H9 (cell line): ENCODE measurements around the gene BSPRY. TPM values are rescaled to one million over a fixed set of nuclear protein-coding genes. Genes with fewer than 3 reads are reported as not detected.

Source experiments
- DNase-seq: peaks from one replicate; pipeline ENCODE4 v3.0.0-alpha.2; 2017
- H2AFZ ChIP-seq: one replicate; pipeline ENCODE4 v1.6.1; 2013; ENCODE audit warnings: mild to moderate bottlenecking, low read length, control low read depth, moderate library complexity
- H2AK5ac ChIP-seq: 2 replicates; pipeline ENCODE4 v1.6.1; 2013; ENCODE audit warnings: low read length, control low read depth, mixed read lengths; ENCODE audit not compliant: insufficient read length
- H2BK120ac ChIP-seq: one replicate; pipeline ENCODE4 v1.6.1; 2013; ENCODE audit warnings: low read depth, mild to moderate bottlenecking, low read length, control low read depth, inconsistent platforms; ENCODE audit not compliant: poor library complexity, severe bottlenecking
- H2BK12ac ChIP-seq: 2 replicates; pipeline ENCODE4 v1.6.1; 2013; ENCODE audit warnings: low read length, control low read depth, mixed read lengths, low read depth; ENCODE audit not compliant: insufficient read length
- H2BK15ac ChIP-seq: 2 replicates; pipeline ENCODE4 v1.6.1; 2013; ENCODE audit warnings: low read depth, low read length, control low read depth
- H2BK20ac ChIP-seq: one replicate; pipeline ENCODE4 v1.6.1; 2013; ENCODE audit warnings: low read depth, mild to moderate bottlenecking, low read length, control low read depth, inconsistent platforms; ENCODE audit not compliant: poor library complexity, severe bottlenecking
- H2BK5ac ChIP-seq: 2 replicates; pipeline ENCODE4 v1.6.1; 2013; ENCODE audit warnings: low read length, control low read depth, mixed read lengths; ENCODE audit not compliant: insufficient read length
- H3K14ac ChIP-seq: 2 replicates; pipeline ENCODE4 v1.6.1; 2013; ENCODE audit warnings: low read length, control low read depth; ENCODE audit not compliant: insufficient read depth
- H3K18ac ChIP-seq: 2 replicates; pipeline ENCODE4 v1.6.1; 2013; ENCODE audit warnings: low read depth, mild to moderate bottlenecking, mixed read lengths, low read length, control low read depth; ENCODE audit not compliant: insufficient read length
- H3K23ac ChIP-seq: 2 replicates; pipeline ENCODE4 v1.6.1; 2013; ENCODE audit warnings: low read length, control low read depth, mixed read lengths, low read depth; ENCODE audit not compliant: insufficient read length
- H3K23me2 ChIP-seq: 2 replicates; pipeline ENCODE4 v1.6.1; 2013; ENCODE audit warnings: low read depth, mild to moderate bottlenecking, mixed read lengths, low read length, control low read depth; ENCODE audit not compliant: insufficient read length, poor library complexity, severe bottlenecking
- H3K27ac ChIP-seq: 2 replicates; pipeline ENCODE4 v1.5.1; 2013; ENCODE audit warnings: low read length, control low read depth, mixed read lengths, low read depth; ENCODE audit not compliant: insufficient read length
- H3K27me3 ChIP-seq: 2 replicates; pipeline ENCODE4 v1.6.1; 2013; ENCODE audit warnings: low read length, control low read depth, inconsistent platforms; ENCODE audit not compliant: insufficient read depth
- H3K4ac ChIP-seq: 2 replicates; pipeline ENCODE4 v1.6.1; 2013; ENCODE audit warnings: low read depth, mild to moderate bottlenecking, control low read depth, inconsistent platforms, low read length, moderate library complexity
- H3K4me1 ChIP-seq: 2 replicates; pipeline ENCODE4 v1.6.1; 2013; ENCODE audit warnings: low read length, control low read depth, inconsistent platforms; ENCODE audit not compliant: insufficient read depth
- H3K4me2 ChIP-seq: 2 replicates; pipeline ENCODE4 v1.6.1; 2013; ENCODE audit warnings: low read length, control low read depth, mixed read lengths; ENCODE audit not compliant: insufficient read length, insufficient read depth
- H3K56ac ChIP-seq: 2 replicates; pipeline ENCODE4 v1.6.1; 2013; ENCODE audit warnings: low read depth, mild to moderate bottlenecking, mixed read lengths, low read length, control low read depth; ENCODE audit not compliant: insufficient read length
- H3K79me1 ChIP-seq: 2 replicates; pipeline ENCODE4 v1.6.1; 2013; ENCODE audit warnings: low read depth, mild to moderate bottlenecking, moderate library complexity, low read length, control low read depth, inconsistent platforms; ENCODE audit not compliant: insufficient read depth, poor library complexity, severe bottlenecking
- H3K79me2 ChIP-seq: 2 replicates; pipeline ENCODE4 v1.6.1; 2013; ENCODE audit warnings: low read length, control low read depth, inconsistent platforms; ENCODE audit not compliant: insufficient read depth
- H3K9ac ChIP-seq: 2 replicates; pipeline ENCODE4 v1.6.1; 2013; ENCODE audit warnings: low read length, control low read depth, mixed read lengths; ENCODE audit not compliant: insufficient read length; ENCODE audit errors: extremely low read depth
- H3K9me3 ChIP-seq: one replicate; pipeline ENCODE4 v1.6.1; 2013; ENCODE audit warnings: low read depth, low read length, inconsistent platforms; ENCODE audit not compliant: control insufficient read depth
- H3T11ph ChIP-seq: one replicate; pipeline ENCODE4 v1.6.1; 2013; ENCODE audit warnings: mild to moderate bottlenecking, low read length, control low read depth, inconsistent platforms
- H4K20me1 ChIP-seq: one replicate; pipeline ENCODE4 v1.6.1; 2013; ENCODE audit not compliant: control insufficient read depth, insufficient read length, insufficient read depth
- H4K5ac ChIP-seq: 2 replicates; pipeline ENCODE4 v1.6.1; 2013; ENCODE audit warnings: low read depth, mild to moderate bottlenecking, mixed read lengths, low read length, control low read depth; ENCODE audit not compliant: insufficient read length
- H4K8ac ChIP-seq: replicated peaks from 2 replicates; pipeline ENCODE4 v1.6.1; 2013; ENCODE audit warnings: low read length, control low read depth, mixed read lengths, low read depth; ENCODE audit not compliant: insufficient read length
- H4K91ac ChIP-seq: 2 replicates; pipeline ENCODE4 v1.6.1; 2013; ENCODE audit warnings: low read depth, mild to moderate bottlenecking, moderate library complexity, mixed read lengths, low read length, control low read depth; ENCODE audit not compliant: insufficient read length
- H3K27ac Mint-ChIP-seq, 3 experiments: 2 replicates in 2 of 3; 3 replicates in 1 of 3; pipeline ENCODE4 v1.8.0; 2020 to 2021; ENCODE audit warnings: mixed read lengths in 3 of 3, mild to moderate bottlenecking in 1 of 3, moderate library complexity in 1 of 3
- H3K27me3 Mint-ChIP-seq: 2 replicates; pipeline ENCODE4 v1.8.0; 2021; ENCODE audit warnings: low read depth, mild to moderate bottlenecking, moderate library complexity, mixed read lengths
- H3K36me3 Mint-ChIP-seq, 3 experiments: 2 replicates in 2 of 3; 3 replicates in 1 of 3; pipeline ENCODE4 v1.8.0; 2020 to 2021; ENCODE audit warnings: low read depth in 3 of 3, mixed read lengths in 3 of 3; ENCODE audit not compliant: insufficient read depth in 1 of 3
- H3K4me1 Mint-ChIP-seq, 2 experiments: 2 replicates each; pipeline ENCODE4 v1.8.0; 2020; ENCODE audit warnings: mixed read lengths in 2 of 2
- H3K4me3 Mint-ChIP-seq, 2 experiments: 2 replicates in 1 of 2; 3 replicates in 1 of 2; pipeline ENCODE4 v1.8.0; 2020 to 2021; ENCODE audit warnings: mild to moderate bottlenecking in 2 of 2, mixed read lengths in 2 of 2, moderate library complexity in 1 of 2
- H3K9me3 Mint-ChIP-seq, 2 experiments: 2 replicates in 1 of 2; 3 replicates in 1 of 2; pipeline ENCODE4 v1.8.0; 2020; ENCODE audit warnings: mild to moderate bottlenecking in 2 of 2, mixed read lengths in 2 of 2, moderate library complexity in 1 of 2
- CTCF ChIP-seq: fragments of 200-600 bp; sonication (generic); conservative IDR thresholded peaks from 3 replicates; pipeline ENCODE4 v1.8.0; 2021; ENCODE audit warnings: antibody characterized with exemption, mild to moderate bottlenecking
- WGBS: extraction: QIAGEN DNeasy Blood & Tissue Kit; methylation state at CpG from one replicate; pipeline ENCODE4 v1.1.7; 2013; ENCODE audit warnings: missing lambda C conversion rate, low lambda C conversion rate, mixed read lengths; ENCODE audit not compliant: insufficient read length; ENCODE audit errors: extremely low coverage; 5-methylcytosine and 5-hydroxymethylcytosine counted together
- total RNA-seq: library from RNA; stranded (reverse); gene quantifications from 2 replicates; pipeline ENCODE4 v1.2.1, GENCODE V29; 2021

Gene BSPRY
- total RNA-seq, 1 experiment from 2014 or later, result 4.5 TPM

GRCh38 chr9:113331780-113332179 is 17.6 kb upstream of the BSPRY start:
- Mint-ChIP-seq H3K9me3 (no peaks in the 10 kb centered on the region), H3K27ac (no peak overlapping the region), H3K27me3 (peaks cover 5% of the 10 kb centered on the region; the same call in 1 of the 2 replicates), H3K4me3 (no peak overlapping the region), H3K36me3 (no peaks in the 10 kb centered on the region), H3K4me1 (peaks cover 0 to 5% of the 10 kb centered on the region in 2 experiments; a peak in 1 of 4 replicates)
- Histone ChIP-seq H2BK15ac (no peak overlapping the region), H2BK12ac (no peak overlapping the region), H3K56ac (no peak overlapping the region), H3K79me1 (no peaks in the 10 kb centered on the region), H3K4me1 (no peaks in the 10 kb centered on the region), H3K27ac (no peak overlapping the region), H4K8ac (no peak overlapping the region), H3K18ac (no peak overlapping the region), H3K79me2 (no peaks in the 10 kb centered on the region), H3K9ac (no peak overlapping the region), H3T11ph (no peak overlapping the region), H3K4ac (no peak overlapping the region), H3K23ac (no peak overlapping the region), H4K91ac (no peak overlapping the region), H4K20me1 (no peaks in the 10 kb centered on the region), H2BK120ac (no peak overlapping the region), H2AK5ac (no peak overlapping the region), H3K23me2 (no peaks in the 10 kb centered on the region), H2BK5ac (no peak overlapping the region), H2BK20ac (no peak overlapping the region), H2AFZ (no peak overlapping the region), H3K14ac (no peak overlapping the region), H3K27me3 (no peaks in the 10 kb centered on the region), H4K5ac (no peak overlapping the region), H3K9me3 (no peaks in the 10 kb centered on the region), H3K4me2 (no peak overlapping the region)
- no peak for DNase-seq
- WGBS, result no CpG with 5 or more reads among the region's 4 CpGs
- TF ChIP-seq CTCF, result no peak
